SK-N-SH treated with all-trans-retinoic acid at 6 μM for 48 hours (cell line): ENCODE data around the gene FTSJ1.
"Not testable (repeated sequence)": the region's sequence is repeated elsewhere in the genome, so short reads cannot be mapped to it uniquely, and the experiment has no call there.

ENCODE experiments used
- ATAC-seq: fragments of 200-7000 bp; cut with Tn5 transposase; 3 replicates; pipeline ENCODE4 v1.9.1; 2020; ENCODE audit warnings: mild to moderate bottlenecking, moderate library complexity
- ARNTL ChIP-seq: fragments of 450-650 bp; formaldehyde crosslinking; IDR thresholded peaks from 2 replicates; pipeline ENCODE4 v1.5.0; 2020; ENCODE audit warnings: low read depth, mild to moderate bottlenecking, moderate library complexity, borderline replicate concordance
- BACH2 ChIP-seq: fragments of 250-450 bp; sonication (Bioruptor Pico); IDR thresholded peaks from 2 replicates; pipeline ENCODE4 v1.9.0; 2021; ENCODE audit warnings: mild to moderate bottlenecking, borderline replicate concordance
- CREB5 ChIP-seq: fragments of 250-450 bp; sonication (Bioruptor Pico); IDR thresholded peaks from 2 replicates; pipeline ENCODE4 v1.5.1; 2020; ENCODE audit warnings: low read depth, mild to moderate bottlenecking, moderate library complexity
- CSDC2 ChIP-seq: fragments of 250-450 bp; sonication (Bioruptor Pico); IDR thresholded peaks from 2 replicates; pipeline ENCODE4 v1.5.0; 2020; ENCODE audit warnings: mild to moderate bottlenecking, moderate library complexity
- ESRRG ChIP-seq: fragments of 250-450 bp; sonication (Bioruptor Pico); IDR thresholded peaks from 2 replicates; pipeline ENCODE4 v1.6.1; 2021; ENCODE audit warnings: mild to moderate bottlenecking
- OSR1 ChIP-seq: fragments of 250-450 bp; sonication (Bioruptor Pico); IDR thresholded peaks from 2 replicates; pipeline ENCODE4 v1.8.0; 2022; ENCODE audit warnings: moderate library complexity, mild to moderate bottlenecking, inconsistent platforms
- PATZ1 ChIP-seq: fragments of 250-450 bp; sonication (Bioruptor Pico); IDR thresholded peaks from 2 replicates; pipeline ENCODE4 v1.8.0; 2020; ENCODE audit warnings: mild to moderate bottlenecking, moderate library complexity, borderline replicate concordance
- POU6F1 ChIP-seq: fragments of 250-450 bp; sonication (Bioruptor Pico); IDR thresholded peaks from 2 replicates; pipeline ENCODE4 v1.8.0; 2021; ENCODE audit warnings: low read depth, mild to moderate bottlenecking, moderate library complexity, borderline replicate concordance
- PPARA ChIP-seq: fragments of 250-450 bp; sonication (Bioruptor Pico); IDR thresholded peaks from 2 replicates; pipeline ENCODE4 v1.5.0; 2020; ENCODE audit warnings: mild to moderate bottlenecking, borderline replicate concordance
- RARB ChIP-seq: fragments of 250-450 bp; sonication (Bioruptor Pico); IDR thresholded peaks from 2 replicates; pipeline ENCODE4 v1.8.0; 2021; ENCODE audit warnings: mild to moderate bottlenecking, moderate library complexity
- SNAI2 ChIP-seq: fragments of 250-450 bp; sonication (Bioruptor Pico); IDR thresholded peaks from 2 replicates; pipeline ENCODE4 v1.5.0; 2020; ENCODE audit warnings: mild to moderate bottlenecking, moderate library complexity
- TCF4 ChIP-seq: fragments of 250-450 bp; sonication (Bioruptor Pico); IDR thresholded peaks from 2 replicates; pipeline ENCODE4 v1.8.0; 2021; ENCODE audit warnings: mild to moderate bottlenecking, moderate library complexity, borderline replicate concordance
- TOX ChIP-seq: fragments of 250-450 bp; sonication (Bioruptor Pico); IDR thresholded peaks from 2 replicates; pipeline ENCODE4 v1.8.0; 2021; ENCODE audit warnings: mild to moderate bottlenecking, moderate library complexity, borderline replicate concordance
- TSHZ2 ChIP-seq: fragments of 250-450 bp; sonication (Bioruptor Pico); IDR thresholded peaks from 2 replicates; pipeline ENCODE4 v1.5.0; 2020; ENCODE audit warnings: mild to moderate bottlenecking, moderate library complexity
- ZFP3 ChIP-seq: fragments of 250-450 bp; sonication (Bioruptor Pico); IDR thresholded peaks from 2 replicates; pipeline ENCODE4 v1.5.0; 2020; ENCODE audit warnings: mild to moderate bottlenecking, moderate library complexity
- ZNF565 ChIP-seq: fragments of 450-650 bp; formaldehyde crosslinking; conservative IDR thresholded peaks from 2 replicates; pipeline ENCODE4 v1.5.0; 2020; ENCODE audit warnings: low read depth, mild to moderate bottlenecking, moderate library complexity
- ZNF70 ChIP-seq: fragments of 450-650 bp; formaldehyde crosslinking; IDR thresholded peaks from 2 replicates; pipeline ENCODE4 v1.5.0; 2020; ENCODE audit warnings: mild to moderate bottlenecking, moderate library complexity
- ZNF8 ChIP-seq: fragments of 450-650 bp; formaldehyde crosslinking; IDR thresholded peaks from 2 replicates; pipeline ENCODE4 v1.5.0; 2020; ENCODE audit warnings: mild to moderate bottlenecking, moderate library complexity

The FTSJ1 gene

GRCh38 chrX:48521353-48522243, 45.6 kb downstream of the FTSJ1 start, which contains the start of gene EBP:
EBP (plus strand) TSS chrX:48521808; CDS start chrX:48523772, 1,964 bp downstream.
- ATAC-seq, result peak; percentile 99
- TF ChIP-seq TOX, result no peak
- TF ChIP-seq PATZ1 (CRISPR knock-in tag), result no peak
- no peak for TF ChIP-seq ZFP3 (CRISPR knock-in tag)
- no peak for TF ChIP-seq OSR1 (CRISPR knock-in tag)
- TF ChIP-seq, all 23 proteins: peak for 0

GRCh38 chrX:48522291-48522690, 46.3 kb downstream of the FTSJ1 start:
- TF ChIP-seq TSHZ2 (no peak), ARNTL (CRISPR knock-in tag) (no peak), OSR1 (CRISPR knock-in tag) (no peak), POU6F1 (no peak), ZNF565 (CRISPR knock-in tag) (no peak), RARB (CRISPR knock-in tag) (no peak), TCF4 (CRISPR knock-in tag) (no peak), ZNF70 (CRISPR knock-in tag) (no peak), ESRRG (CRISPR knock-in tag) (no peak), CREB5 (CRISPR knock-in tag) (no peak)
- no peak for ATAC-seq

GRCh38 chrX:48523682-48524081, 47.7 kb downstream of the FTSJ1 start:
- TF ChIP-seq SNAI2 (CRISPR knock-in tag), result no peak
- TF ChIP-seq ZNF8 (CRISPR knock-in tag), result no peak
- no peak for TF ChIP-seq CSDC2 (CRISPR knock-in tag)
- TF ChIP-seq TOX, result no peak
- TF ChIP-seq OSR1 (CRISPR knock-in tag), result no peak
- no peak for TF ChIP-seq PPARA (CRISPR knock-in tag)
- TF ChIP-seq CREB5 (CRISPR knock-in tag), result no peak
- TF ChIP-seq RARB (CRISPR knock-in tag), result no peak
- TF ChIP-seq ZNF70 (CRISPR knock-in tag), result no peak
- no peak for TF ChIP-seq BACH2 (CRISPR knock-in tag)
- TF ChIP-seq ARNTL (CRISPR knock-in tag), result no peak
- TF ChIP-seq PATZ1 (CRISPR knock-in tag), result no peak
- no peak for ATAC-seq

GRCh38 chrX:48525853-48526252, 49.9 kb downstream of the FTSJ1 start:
- not testable (repeated sequence) for ATAC-seq
